Cardiac septum (tissue), 1 donor: Measurements from ENCODE around the gene CWF19L2. TPM values are rescaled to one million over a fixed set of nuclear protein-coding genes. Genes with fewer than 3 reads are reported as not detected.
"Not testable (repeated sequence)": the region's sequence is repeated elsewhere in the genome, so short reads cannot be mapped to it uniquely, and the experiment has no call there.

Source experiments
- DNase-seq: peaks from one replicate; pipeline ENCODE4 v3.0.0-alpha.2; 2020; ENCODE audit warnings: low spot score
- intact Hi-C: fragments of 100-400 bp; cut with DNase I; formaldehyde crosslinking; loops from one replicate; pipeline ENCODE4 v1.14.0; 2022
- long read RNA-seq: library from polyadenylated mRNA; unstranded; transcript quantifications from one replicate; pipeline ENCODE4 v2.0.0, GENCODE V29; 2021
- total RNA-seq: library from RNA; stranded (reverse); fragmentation: NEBNext Ultra II Directional; extraction: Animal tissue kit (Norgen Biotek cat#: 25700); gene quantifications from one replicate; pipeline ENCODE4 v1.2.1, GENCODE V29; 2021
- donor health status: DM: no; HTN: no; CAD: no.

The CWF19L2 gene
- 7.5 TPM for total RNA-seq
- long read RNA-seq, partial matches to known transcripts: 6 of 13 reads
- long read RNA-seq, other reads (novel, unspliced or antisense): 3 of 13 reads

- DNase-seq: peak; percentile 94
- intact Hi-C loops: no loop called here
These were observed at the start of gene CWF19L2 for GRCh38 chr11:107457558-107458271. Gene CWF19L2, minus strand, starts transcription at chr11:107457825. Its CDS starts 9 bp downstream, at chr11:107457816.

- intact Hi-C loops: no loop called here
- DNase-seq: no peak
These were observed 48.1 kb upstream of the CWF19L2 start for GRCh38 chr11:107505647-107506225.

- DNase-seq: no peak
- intact Hi-C loops: no loop called here
These were observed 47.4 kb upstream of the CWF19L2 start for GRCh38 chr11:107504981-107505380.

GRCh38 chr11:107501713-107502112 is 44.1 kb upstream of the CWF19L2 start:
- no peak for DNase-seq
- intact Hi-C loops: no loop called here

- intact Hi-C loops, DNase-seq: not testable (repeated sequence)
These were observed 39.7 kb upstream of the CWF19L2 start for GRCh38 chr11:107497371-107497770.

- no peak for DNase-seq
- intact Hi-C loops: no loop called here
These were observed 38.4 kb upstream of the CWF19L2 start for GRCh38 chr11:107496011-107496410.

GRCh38 chr11:107494055-107494454 is 36.4 kb upstream of the CWF19L2 start:
- intact Hi-C loops: no loop called here
- DNase-seq: no peak

- no peak for DNase-seq
- intact Hi-C loops: no loop called here
These were observed 35.5 kb upstream of the CWF19L2 start for GRCh38 chr11:107493117-107493516.

- intact Hi-C loops: no loop called here
- DNase-seq: no peak
These were observed 33.2 kb upstream of the CWF19L2 start for GRCh38 chr11:107490836-107491235.

- intact Hi-C loops: no loop called here
- DNase-seq: no peak
These were observed 24.6 kb upstream of the CWF19L2 start for GRCh38 chr11:107482234-107482633.

GRCh38 chr11:107478922-107479321 is 21.3 kb upstream of the CWF19L2 start:
- intact Hi-C loops: no loop called here
- DNase-seq: no peak

GRCh38 chr11:107477820-107478219 is 20.2 kb upstream of the CWF19L2 start:
- intact Hi-C loops: no loop called here
- no peak for DNase-seq

GRCh38 chr11:107473792-107474191 is 16.2 kb upstream of the CWF19L2 start:
- intact Hi-C loops: no loop called here
- DNase-seq: no peak

- intact Hi-C loops: no loop called here
- DNase-seq: no peak
These were observed 15.3 kb upstream of the CWF19L2 start for GRCh38 chr11:107472966-107473365.

GRCh38 chr11:107468596-107468995 is 11.0 kb upstream of the CWF19L2 start:
- no peak for DNase-seq
- intact Hi-C loops: no loop called here

- no peak for DNase-seq
- intact Hi-C loops: no loop called here
These were observed 10.1 kb upstream of the CWF19L2 start for GRCh38 chr11:107467696-107468095.

- intact Hi-C loops: not testable (repeated sequence)
These were observed 8.7 kb upstream of the CWF19L2 start for GRCh38 chr11:107466275-107466866.

GRCh38 chr11:107457205-107457557 is 444 bp downstream of the CWF19L2 start:
- no peak for DNase-seq

More at GRCh38 chr11:107466275-107466866, 8.7 kb upstream of the CWF19L2 start:
- DNase-seq: not testable (repeated sequence)

GRCh38 chr11:107453594-107454286 is 3.9 kb downstream of the CWF19L2 start:
- intact Hi-C loops: no loop called here
- DNase-seq: no peak

More at GRCh38 chr11:107457205-107457557, 444 bp downstream of the CWF19L2 start:
- intact Hi-C loops: no loop called here

GRCh38 chr11:107446822-107447431 is 10.7 kb downstream of the CWF19L2 start:
- DNase-seq: no peak
- intact Hi-C loops: no loop called here
